Astrocyte of the spinal cord (primary cell): ENCODE results near the gene ROGDI.

Source experiments
- DNase-seq: peaks from one replicate; pipeline ENCODE4 v3.0.0; 2011; ENCODE audit warnings: low read depth, low spot score
- H3K4me3 ChIP-seq: 2 replicates; pipeline ENCODE4 v1.5.1; 2011; ENCODE audit warnings: low read depth, mild to moderate bottlenecking, low read length, moderate library complexity
- in situ Hi-C: cut with HindIII; loops from 2 replicates; pipeline ENCODE4 v1.10.0; 2017; ENCODE audit warnings: low sequenced_read_pairs
- TF ChIP-seq, protein P1 (sequence below): IDR thresholded peaks from 2 replicates; pipeline ENCODE4 v1.5.1; 2012; ENCODE audit warnings: low read depth, mild to moderate bottlenecking, low read length, inconsistent platforms

ROGDI gene

DNA sequence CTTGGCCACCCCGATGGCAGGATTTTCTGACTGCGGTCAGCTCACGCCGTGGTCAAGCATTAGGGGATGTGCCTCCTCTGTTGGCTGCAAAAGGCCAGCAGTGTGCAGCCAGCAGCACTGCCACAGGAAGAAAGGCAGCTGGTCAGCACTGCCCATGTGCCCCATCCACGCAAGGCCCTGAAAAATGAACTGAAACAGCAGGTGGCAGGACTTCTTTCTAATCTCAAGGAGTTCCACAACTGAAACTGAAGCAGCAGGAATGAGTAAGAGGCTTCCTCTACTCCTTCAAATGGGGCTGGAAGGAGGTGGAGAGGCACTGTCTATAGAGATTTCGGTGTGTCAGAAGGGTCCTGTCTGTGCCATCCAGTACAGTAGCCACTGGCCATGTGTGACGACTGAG is 38.6 kb downstream of the ROGDI start:
- TF ChIP-seq, protein P1, sequence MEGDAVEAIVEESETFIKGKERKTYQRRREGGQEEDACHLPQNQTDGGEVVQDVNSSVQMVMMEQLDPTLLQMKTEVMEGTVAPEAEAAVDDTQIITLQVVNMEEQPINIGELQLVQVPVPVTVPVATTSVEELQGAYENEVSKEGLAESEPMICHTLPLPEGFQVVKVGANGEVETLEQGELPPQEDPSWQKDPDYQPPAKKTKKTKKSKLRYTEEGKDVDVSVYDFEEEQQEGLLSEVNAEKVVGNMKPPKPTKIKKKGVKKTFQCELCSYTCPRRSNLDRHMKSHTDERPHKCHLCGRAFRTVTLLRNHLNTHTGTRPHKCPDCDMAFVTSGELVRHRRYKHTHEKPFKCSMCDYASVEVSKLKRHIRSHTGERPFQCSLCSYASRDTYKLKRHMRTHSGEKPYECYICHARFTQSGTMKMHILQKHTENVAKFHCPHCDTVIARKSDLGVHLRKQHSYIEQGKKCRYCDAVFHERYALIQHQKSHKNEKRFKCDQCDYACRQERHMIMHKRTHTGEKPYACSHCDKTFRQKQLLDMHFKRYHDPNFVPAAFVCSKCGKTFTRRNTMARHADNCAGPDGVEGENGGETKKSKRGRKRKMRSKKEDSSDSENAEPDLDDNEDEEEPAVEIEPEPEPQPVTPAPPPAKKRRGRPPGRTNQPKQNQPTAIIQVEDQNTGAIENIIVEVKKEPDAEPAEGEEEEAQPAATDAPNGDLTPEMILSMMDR, result no peak
- H3K4me3 ChIP-seq, result no peak overlapping the region
- DNase-seq, result no peak
- in situ Hi-C loops, result no loop called here

DNA sequence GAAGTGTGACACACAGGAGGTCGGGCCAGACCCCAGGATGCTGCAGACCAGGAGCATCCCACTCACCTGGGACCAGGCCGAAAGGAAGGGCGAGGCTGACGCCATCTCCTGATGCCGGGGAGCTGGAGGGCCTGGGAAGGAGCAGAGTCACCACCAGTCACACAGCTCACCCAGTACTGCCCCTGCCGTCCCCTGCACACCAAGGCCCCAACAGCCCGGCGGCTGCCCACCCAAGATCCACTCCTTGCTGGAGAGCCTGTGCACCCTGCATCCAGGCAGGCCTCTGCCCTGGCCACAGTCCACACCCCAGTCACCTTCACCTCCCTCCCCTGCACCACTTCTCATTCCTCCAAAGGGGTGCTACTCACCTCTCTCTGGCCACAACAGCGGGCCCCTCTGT is 40.2 kb downstream of the ROGDI start:
- no peak overlapping the region for H3K4me3 ChIP-seq
- in situ Hi-C loops, result no loop called here
- TF ChIP-seq, protein P1, result no peak
- no peak for DNase-seq

DNA sequence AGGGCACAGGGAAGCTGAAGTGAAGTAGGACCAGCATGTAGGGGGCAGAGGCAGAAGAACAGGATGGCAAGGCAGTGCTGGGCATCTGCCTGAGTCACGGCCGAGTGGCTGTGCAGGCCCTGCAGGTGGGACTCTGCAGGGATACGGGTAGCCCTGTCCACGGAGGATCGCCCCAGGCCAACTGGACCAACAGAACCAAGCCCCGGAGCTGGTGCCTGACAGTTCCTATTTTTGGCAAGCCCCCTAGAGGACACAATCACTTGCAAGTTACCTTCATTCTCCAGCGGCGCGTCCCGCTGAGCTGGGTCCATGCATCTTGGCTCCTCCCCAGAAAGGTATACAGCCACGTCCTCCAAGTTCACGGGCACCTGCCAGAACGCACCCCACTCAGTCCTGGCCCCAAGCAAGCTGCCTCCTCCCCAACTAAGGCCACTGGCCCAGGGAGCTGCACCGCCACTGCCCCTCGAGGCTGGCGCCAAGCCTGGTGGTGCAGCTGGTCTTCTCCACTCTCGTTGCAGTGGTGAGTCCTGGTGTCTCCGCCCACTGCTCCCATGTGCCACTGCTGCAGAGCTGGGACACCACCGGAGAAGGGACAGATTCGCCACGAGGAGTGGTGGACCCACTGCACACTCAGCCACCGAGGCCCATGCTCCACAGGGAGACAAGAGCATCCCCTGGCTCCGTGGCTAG is 42.1 kb downstream of the ROGDI start:
- no peak for DNase-seq
- in situ Hi-C loops, result no loop called here
- TF ChIP-seq, protein P1, result no peak
- H3K4me3 ChIP-seq, result no peak overlapping the region

DNA sequence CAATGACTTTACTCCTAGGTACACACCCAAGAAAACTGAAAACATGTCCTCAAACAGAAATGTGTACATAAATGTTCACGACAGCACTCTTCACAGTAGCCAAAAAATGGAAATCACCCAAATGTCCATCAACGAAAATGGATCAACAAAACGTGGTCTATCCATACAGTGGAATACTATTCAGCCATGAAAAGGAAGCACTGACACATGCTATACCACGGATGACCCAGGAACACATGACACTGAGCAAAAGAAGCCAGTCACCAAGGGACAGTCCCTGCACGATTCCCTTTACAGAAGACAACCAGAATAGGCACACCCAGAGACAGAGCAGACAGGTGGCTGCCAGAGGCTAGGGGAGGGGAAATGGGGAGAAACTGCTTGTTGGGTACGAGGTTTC is 46.7 kb downstream of the ROGDI start:
- no peak for DNase-seq
- TF ChIP-seq, protein P1, result no peak
- in situ Hi-C loops, result no loop called here
- H3K4me3 ChIP-seq, result no peak overlapping the region

DNA sequence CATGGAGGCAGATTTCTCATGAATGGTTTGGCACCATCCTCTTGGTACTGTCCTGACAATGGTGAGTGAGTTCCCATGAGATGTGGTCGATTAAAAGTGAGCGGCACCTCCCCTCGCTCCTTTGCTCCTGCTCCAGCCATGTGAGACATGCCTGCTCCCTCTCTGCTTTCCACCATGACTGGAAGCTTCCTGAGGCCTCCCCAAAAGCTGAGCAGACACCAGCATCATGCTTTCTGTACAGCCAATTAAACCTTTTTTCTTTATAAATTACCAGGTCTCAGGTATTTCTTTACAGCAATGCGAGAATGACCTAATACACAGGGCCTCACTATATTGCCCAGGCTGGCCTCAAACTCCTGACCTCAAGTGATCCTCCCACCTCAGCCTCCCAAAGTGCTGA is 47.6 kb downstream of the ROGDI start:
- TF ChIP-seq, protein P1, result no peak
- in situ Hi-C loops, result no loop called here
- DNase-seq, result no peak
- H3K4me3 ChIP-seq, result no peak overlapping the region

DNA sequence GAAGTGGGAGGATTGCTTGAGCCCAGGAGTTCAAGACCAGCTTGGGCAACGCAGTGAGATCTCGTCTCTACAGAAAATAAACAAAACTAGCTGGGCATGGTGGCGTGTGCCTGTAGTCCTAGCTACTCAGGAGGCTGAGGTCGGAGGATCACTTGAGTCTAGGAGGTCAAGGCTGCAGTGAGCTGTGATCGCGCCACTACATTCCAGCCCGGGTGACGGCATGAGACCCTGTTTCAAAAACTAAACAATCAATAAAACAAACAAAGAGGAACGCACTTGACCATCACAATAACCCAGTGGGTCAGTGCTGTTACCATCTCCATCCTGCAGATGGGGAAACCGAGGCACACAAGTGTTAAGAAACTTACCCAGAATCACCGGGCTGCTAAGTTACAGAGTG is 49.2 kb downstream of the ROGDI start:
- DNase-seq, result no peak
- in situ Hi-C loops, result no loop called here
- H3K4me3 ChIP-seq, result no peak overlapping the region
- TF ChIP-seq, protein P1, result no peak
